A673 (cell line): ENCODE data around the gene CXADR.

Experiments used
- EZH2 ChIP-seq: fragments of 200-600 bp; sonication (generic); IDR thresholded peaks from 2 replicates; pipeline ENCODE4 v1.6.1; 2017; ENCODE audit warnings: borderline replicate concordance, low read depth, mild to moderate bottlenecking, mixed read lengths, antibody characterized with exemption, low read length; ENCODE audit not compliant: poor library complexity, severe bottlenecking
- TF ChIP-seq, protein P1 (sequence below): fragments of 300-800, 200-600 bp; sonication (generic); conservative IDR thresholded peaks from 2 replicates; pipeline ENCODE4 v1.5.1; 2017; ENCODE audit warnings: low read depth, mild to moderate bottlenecking, antibody characterized with exemption, low read length, moderate library complexity, mixed read lengths

GRCh38 chr21:17631195-17631594 lies 118.4 kb downstream of the CXADR start:
- TF ChIP-seq, protein P1, sequence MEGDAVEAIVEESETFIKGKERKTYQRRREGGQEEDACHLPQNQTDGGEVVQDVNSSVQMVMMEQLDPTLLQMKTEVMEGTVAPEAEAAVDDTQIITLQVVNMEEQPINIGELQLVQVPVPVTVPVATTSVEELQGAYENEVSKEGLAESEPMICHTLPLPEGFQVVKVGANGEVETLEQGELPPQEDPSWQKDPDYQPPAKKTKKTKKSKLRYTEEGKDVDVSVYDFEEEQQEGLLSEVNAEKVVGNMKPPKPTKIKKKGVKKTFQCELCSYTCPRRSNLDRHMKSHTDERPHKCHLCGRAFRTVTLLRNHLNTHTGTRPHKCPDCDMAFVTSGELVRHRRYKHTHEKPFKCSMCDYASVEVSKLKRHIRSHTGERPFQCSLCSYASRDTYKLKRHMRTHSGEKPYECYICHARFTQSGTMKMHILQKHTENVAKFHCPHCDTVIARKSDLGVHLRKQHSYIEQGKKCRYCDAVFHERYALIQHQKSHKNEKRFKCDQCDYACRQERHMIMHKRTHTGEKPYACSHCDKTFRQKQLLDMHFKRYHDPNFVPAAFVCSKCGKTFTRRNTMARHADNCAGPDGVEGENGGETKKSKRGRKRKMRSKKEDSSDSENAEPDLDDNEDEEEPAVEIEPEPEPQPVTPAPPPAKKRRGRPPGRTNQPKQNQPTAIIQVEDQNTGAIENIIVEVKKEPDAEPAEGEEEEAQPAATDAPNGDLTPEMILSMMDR: no peak
- no peak for TF ChIP-seq EZH2
